NCI-H460 (cell line): ENCODE measurements around the gene PACRG. TPM values are rescaled to one million over a fixed set of nuclear protein-coding genes. Genes with fewer than 3 reads are reported as not detected.

Source experiments
- DNase-seq: peaks from one replicate; pipeline ENCODE4 v3.0.0-alpha.2; 2016; ENCODE audit warnings: low read depth; ENCODE audit errors: extremely low read depth
- total RNA-seq: library from RNA; depleted of rRNA; stranded (reverse); fragments of >200 nt; shearing (Covaris generic); gene quantifications from 2 replicates; pipeline ENCODE4 v1.2.3, GENCODE V29; 2014

PACRG gene
- total RNA-seq, 1 experiment from 2014 or later: 0.15 TPM

DNA sequence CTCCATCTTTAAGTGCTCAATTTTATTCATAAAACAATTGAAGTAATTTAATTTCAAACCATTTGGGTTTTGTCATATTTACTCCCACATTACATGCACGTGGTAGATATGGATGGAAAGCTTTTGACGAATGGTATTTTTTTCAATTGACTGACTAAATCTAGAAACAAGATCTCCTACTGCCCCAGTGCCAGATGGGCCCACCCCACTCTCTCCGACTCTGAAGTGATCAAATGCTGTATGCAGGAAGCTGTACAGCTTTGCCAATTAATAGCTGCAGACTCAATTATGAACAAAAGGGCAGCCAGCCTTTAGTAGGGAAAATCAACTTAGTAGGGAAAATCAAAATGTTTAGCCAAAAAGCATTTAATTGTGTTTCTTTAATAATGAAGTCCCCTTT lies 46.2 kb downstream of the PACRG start:
- DNase-seq: no peak

DNA sequence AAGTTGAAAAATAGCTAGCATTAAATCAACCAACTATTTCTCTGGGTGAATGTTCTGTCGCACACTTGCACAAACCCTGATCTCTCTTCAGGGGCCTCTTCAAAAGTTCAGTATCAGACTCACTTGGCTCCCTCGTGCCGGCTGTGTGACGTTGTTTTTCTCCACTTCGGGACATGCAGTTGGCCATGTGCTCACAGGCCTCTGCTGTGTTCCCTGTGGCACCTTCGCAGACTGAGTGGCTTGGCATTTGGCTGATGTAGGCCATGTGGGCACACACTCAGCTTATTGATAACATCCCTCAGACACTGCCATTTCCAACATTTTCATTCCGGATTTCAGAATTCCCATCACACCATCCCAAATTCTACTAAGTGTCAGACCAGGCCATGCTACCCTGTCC lies 49.3 kb downstream of the PACRG start:
- no peak for DNase-seq

DNA sequence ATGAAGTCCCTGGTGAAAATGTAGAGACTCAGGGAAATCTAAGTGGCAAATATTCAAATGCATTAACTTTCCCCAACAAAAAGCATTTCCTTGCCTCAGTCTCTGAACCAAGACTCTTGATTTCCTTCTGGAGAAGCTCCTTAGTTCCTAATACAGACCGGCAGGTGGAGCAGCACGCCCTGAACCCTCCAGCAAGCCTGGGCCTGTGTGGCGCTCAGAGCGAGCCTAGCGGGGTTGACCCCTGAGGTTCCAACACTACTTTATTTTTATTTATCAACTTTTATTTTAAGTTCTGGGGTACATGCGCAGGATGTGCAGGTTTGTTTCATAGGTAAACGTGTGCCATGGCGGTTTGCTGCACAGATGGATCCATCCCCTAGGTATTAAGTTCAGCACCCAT lies 50.8 kb downstream of the PACRG start:
- DNase-seq: no peak

- no peak for DNase-seq
Measured at GRCh38 chr6:162785632-162786242, 58.0 kb downstream of the PACRG start.

DNA sequence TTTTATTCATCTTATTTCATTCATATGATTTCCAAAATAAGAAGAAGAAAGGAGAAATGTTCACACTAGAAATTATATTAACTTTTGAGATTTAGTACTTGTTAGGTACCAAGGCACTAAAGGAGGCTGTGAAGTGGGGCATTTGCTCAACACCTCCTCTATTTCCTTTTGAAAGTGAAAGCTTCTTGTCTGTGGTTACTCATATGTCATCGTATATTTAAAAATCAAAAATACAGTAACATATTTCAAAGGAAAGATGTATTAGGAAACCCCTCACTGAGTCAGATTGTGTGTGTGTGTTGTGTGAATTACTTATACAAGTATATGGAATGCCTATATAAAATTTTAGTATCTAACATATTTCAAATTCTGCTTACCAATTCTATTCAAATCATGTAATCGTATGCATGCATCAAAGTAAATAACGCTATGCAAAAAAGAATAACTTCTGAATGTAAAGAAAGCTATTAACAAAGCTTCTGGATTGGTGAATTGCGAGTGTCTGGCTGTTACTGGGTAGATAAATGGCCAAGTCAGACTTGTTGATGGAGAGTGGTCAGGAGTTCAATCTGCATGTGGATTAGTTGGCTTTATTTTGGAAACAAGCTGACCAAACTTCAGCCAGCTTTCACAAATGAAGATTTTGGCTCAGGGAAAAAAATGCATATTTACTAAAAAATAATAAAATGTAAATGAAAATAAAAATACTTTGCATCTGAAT lies 70.9 kb downstream of the PACRG start:
- no peak for DNase-seq

GRCh38 chr6:162814426-162814973 lies 86.7 kb downstream of the PACRG start:
- DNase-seq: no peak

DNA sequence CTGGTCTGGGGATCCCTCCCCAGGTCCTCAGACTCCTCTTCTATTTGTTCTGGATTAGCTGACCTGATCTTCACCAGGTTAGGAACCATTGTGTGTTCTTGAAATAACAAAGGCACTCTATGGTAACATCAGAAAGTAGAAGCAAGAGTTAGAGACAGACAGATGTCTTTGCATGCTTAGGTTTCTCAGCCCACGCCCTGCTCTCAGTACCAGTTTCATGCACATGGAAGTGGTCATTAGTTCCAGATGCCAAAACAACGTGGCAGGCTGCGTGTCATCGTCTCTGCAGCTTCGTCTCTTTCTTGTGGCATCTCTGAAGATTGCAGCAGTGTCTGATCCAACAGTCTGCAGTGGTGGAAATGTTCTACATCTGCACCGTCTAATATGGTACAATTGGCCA lies 89.4 kb downstream of the PACRG start:
- no peak for DNase-seq

DNA sequence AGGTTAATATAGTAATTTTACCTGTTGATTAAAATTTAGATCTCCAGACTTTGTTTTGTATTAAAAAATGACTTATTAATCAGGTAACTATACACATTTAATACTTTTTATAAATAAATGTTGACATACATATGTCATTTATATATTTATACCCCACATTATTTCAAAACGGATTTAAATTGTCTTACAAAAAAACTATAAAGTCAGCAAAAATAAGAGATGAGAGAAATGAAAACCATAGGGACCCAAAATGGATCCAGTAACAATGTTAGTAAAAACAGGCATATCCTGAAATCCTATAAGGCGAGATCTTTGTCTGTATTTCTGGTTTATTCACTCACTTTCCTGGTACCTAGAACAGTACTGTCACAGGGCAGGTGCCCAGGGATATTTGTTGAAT lies 91.5 kb downstream of the PACRG start:
- no peak for DNase-seq

DNA sequence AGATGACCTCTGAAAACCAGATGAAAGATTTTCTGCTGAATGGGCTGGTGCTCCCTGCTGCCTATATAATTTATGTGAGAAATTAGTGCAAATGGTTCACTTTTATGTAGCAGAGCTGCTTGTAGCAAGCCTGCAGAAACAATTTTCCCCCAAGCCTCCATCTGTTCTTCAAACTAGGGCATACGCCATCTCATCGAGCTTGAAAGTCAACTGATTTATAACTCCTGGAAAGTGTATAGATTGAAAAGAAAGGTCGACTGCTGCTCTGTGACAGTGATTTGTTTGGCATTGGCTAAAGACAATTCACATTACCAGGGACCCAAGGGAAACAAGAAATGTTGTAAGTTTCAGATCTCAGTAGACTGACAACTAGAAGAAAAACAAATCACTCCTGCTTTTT lies 93.3 kb downstream of the PACRG start:
- DNase-seq: no peak

DNA sequence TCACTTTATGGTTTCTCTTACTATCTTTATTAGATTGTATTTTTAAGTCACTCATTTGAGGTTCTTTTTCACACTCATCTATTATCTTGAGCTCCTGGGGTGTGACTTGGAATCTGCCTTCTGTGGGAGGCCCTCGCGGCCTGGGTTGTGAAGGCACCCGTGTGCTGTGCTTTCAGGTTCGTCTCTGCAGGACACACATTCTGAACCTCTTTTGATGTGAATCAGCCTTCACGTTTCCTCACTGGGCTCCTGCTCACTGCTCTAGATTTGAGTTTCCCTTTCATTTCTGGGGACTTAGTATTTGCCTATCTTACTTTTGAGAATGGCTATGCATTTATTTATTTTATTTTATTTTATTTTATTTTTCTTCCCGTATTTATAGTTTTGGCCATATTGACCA lies 97.8 kb downstream of the PACRG start:
- DNase-seq: no peak

- DNase-seq: no peak
Measured at GRCh38 chr6:162829013-162829742, 101.4 kb downstream of the PACRG start.

DNA sequence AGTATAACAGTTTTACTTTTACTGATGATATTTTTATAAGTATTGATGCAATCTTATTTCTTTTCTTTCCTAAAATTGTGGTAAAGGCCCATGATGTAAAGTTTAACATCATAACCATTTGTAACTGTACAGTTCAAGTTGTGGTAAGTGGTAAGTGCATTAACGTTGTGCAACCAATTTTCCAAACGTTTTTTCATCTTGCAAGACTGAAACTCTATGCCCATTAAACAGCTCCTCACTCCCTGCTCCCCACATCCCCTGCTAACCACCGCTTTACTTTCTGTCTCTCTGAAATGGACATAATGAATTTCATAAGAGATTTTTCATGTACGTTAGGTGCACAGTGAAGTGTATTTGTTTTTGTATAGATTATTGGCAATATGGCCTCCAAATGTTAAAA lies 106.0 kb downstream of the PACRG start:
- no peak for DNase-seq

DNA sequence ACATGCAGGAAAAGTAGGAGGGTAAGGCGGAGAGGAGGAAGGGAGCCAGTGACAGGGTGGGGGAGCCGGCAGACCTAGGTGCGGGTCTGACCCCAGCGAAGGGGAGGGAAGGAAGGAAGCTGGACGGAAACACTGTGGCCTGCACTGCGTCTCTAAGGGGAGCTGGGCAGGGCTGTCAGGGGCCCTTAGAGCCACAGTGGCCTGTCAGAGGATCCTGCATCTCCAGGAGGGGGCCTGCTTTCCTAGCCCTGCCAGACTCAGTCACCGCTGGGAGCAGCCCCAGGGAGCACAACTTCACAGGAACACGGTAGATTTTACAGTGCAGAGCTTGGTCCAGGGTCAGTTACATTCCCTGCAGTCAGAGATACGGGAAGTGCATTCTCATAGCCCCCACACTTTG lies 118.2 kb downstream of the PACRG start:
- DNase-seq: no peak

DNA sequence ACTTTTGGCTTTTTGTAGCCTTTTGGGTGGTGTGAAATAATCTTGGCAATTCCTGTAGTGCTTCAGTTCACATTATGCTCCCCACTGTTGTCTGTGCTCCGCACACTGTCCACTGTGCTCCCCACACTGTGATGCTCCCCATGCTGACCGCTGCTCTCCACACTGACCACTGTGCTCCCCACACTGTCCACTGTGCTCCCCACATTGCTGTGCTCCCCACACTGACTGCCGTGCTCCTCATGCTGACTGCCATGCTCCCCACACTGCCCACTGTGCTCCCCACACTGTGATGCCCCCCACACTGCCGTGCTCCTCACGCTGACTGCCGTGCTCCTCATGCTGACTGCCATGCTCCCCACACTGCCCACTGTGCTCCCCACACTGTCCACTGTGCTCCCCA lies 118.9 kb downstream of the PACRG start:
- DNase-seq: no peak

GRCh38 chr6:162849269-162849668 lies 121.5 kb downstream of the PACRG start:
- DNase-seq: no peak

DNA sequence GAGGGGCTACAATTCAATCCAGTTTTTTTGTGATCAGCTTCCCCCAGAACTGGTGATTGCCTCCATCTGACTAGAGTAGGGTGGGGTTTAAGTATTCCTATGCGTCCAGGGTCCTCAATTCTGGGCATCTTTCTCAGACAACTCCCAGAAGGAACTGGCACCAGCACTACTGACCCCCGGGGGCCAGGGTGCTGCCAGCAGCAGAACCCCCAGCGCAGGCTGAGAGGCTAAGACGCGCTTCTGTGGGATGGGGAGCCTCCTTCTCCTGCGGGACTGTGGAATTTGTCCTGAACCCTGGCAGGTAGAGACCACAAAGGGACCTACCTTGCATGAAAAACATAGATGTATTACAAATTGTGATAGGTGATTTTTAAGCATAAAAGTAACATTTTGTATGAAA lies 124.4 kb downstream of the PACRG start:
- DNase-seq: no peak

- no peak for DNase-seq
Measured at GRCh38 chr6:162852840-162853577, 125.2 kb downstream of the PACRG start.

GRCh38 chr6:162854228-162854627 lies 126.5 kb downstream of the PACRG start:
- no peak for DNase-seq

DNA sequence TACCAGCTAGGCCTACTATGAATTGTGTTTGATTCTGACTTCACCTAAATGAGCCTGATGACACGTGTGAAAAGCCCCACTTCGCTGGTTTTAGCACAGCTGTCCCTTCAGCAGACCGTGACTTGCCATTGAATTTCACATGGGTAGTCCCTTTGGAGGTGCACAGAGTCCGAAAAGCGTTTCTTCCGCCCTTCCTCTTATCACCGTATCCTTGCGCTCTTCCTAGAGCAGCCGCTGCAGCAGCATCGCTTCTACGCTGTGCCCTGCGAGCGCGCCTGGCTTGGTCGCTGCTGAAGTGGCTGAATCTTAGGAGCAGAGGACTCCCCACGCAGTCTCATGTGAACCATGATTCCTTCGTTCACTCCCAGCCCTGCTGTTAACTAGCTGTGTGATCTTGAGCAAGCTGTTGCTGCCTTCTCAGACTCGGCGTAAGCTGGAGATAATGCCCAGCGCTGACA lies 127.0 kb downstream of the PACRG start:
- DNase-seq: no peak

DNA sequence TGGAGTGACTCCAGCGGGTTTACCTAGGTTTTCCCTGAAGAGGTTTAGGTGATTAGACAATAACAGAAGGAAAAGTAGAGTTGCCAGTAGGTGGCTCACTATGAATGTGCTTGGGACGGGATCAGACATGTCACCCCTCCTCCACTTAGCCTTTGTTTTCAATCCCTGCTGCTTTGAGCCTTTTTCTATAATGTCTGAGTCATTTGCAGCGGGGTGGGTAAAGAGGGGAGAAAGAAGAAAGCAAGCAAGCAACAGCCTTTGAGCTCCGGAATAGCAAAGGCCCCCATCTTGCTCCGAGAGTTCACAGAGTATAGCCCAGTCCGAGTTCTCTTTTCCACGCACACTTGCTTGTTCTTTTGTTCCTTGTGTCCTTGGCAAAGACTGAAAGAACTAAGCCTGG lies 129.1 kb downstream of the PACRG start:
- peak; percentile 29 for DNase-seq

DNA sequence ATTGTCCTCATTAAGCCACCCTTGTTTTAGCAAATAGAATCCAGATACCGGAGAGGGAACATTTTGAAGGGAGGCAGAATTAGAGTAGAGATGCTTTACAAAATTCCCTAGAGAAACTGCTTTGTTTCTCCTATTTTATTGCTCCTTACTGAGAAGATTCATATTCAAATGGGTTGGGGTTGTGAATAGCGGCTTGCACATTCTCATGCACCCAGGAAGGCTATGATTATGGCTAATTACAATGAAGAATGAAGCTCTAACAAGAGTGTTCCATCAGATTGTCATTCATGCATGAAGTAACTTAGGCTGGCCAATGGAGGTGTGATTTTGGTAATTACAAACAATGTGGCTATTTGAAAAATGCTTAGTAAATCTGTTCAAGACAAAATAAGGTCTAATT lies 129.6 kb downstream of the PACRG start:
- no peak for DNase-seq
